WTC11 (cell line): Measurements from ENCODE around the gene PIGS.

Source experiments
- ZNF232 ChIP-seq: sonication (generic); formaldehyde crosslinking; IDR thresholded peaks from 2 replicates; pipeline ENCODE4 v1.8.0; 2022; ENCODE audit warnings: mild to moderate bottlenecking, missing genetic modification reagents
- TF ChIP-seq, protein P1 (sequence below): sonication (generic); formaldehyde crosslinking; IDR thresholded peaks from 2 replicates; pipeline ENCODE4 v1.8.0; 2022; ENCODE audit warnings: mild to moderate bottlenecking, missing genetic modification reagents
- TF ChIP-seq, protein P2 (sequence below): sonication (generic); formaldehyde crosslinking; IDR thresholded peaks from 2 replicates; pipeline ENCODE4 v1.8.0; 2022; ENCODE audit warnings: mild to moderate bottlenecking, missing genetic modification reagents

DNA sequence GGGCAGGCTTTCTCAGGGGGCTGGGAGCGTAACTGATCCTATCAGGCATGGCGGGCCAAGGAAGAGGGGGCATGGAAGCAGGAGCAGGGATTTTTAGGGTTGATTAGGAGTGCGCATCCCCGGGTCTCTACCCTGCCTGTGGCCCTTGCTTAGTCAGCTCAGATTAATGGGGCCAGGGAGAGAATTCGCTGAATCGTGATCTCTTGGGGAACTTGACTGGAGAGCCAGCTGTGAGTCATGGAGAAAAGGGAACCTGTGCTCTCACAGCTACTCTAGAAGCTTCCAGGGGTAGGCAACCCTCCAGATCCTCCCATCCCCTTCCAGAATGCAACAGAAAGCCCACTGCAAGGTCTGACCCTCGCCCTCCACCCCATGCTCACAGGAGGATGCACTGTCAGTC lies 61.5 kb downstream of the PIGS start:
- TF ChIP-seq, protein P1, sequence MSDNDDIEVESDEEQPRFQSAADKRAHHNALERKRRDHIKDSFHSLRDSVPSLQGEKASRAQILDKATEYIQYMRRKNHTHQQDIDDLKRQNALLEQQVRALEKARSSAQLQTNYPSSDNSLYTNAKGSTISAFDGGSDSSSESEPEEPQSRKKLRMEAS, result no peak
- no peak for TF ChIP-seq ZNF232
- TF ChIP-seq, protein P2, sequence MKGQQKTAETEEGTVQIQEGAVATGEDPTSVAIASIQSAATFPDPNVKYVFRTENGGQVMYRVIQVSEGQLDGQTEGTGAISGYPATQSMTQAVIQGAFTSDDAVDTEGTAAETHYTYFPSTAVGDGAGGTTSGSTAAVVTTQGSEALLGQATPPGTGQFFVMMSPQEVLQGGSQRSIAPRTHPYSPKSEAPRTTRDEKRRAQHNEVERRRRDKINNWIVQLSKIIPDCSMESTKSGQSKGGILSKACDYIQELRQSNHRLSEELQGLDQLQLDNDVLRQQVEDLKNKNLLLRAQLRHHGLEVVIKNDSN, result no peak
